Right lobe of liver (tissue), 6 donors: ENCODE data around the gene CST3. TPM values are rescaled to one million over a fixed set of nuclear protein-coding genes. Genes with fewer than 3 reads are reported as not detected.
A peak's percentile ranks its signal among the peaks of the same experiment; 100 is the strongest.

Experiments used
- ATAC-seq, 4 donors: fragments of 200-7000 bp; cut with Tn5 transposase; one replicate each; pipeline ENCODE4 v1.9.1; 2020; ENCODE audit warnings: mild to moderate bottlenecking in 4 of 4, moderate library complexity in 4 of 4
- DNase-seq, 3 donors: peaks; one replicate each; pipeline ENCODE4 v3.0.0-alpha.2; 2020
- H3K27ac ChIP-seq, 3 donors: fragments of 200-600 bp; one replicate each; pipeline ENCODE4 v1.8.0; 2022
- H3K27me3 ChIP-seq, 2 donors: fragments of 200-600 bp; one replicate each; pipeline ENCODE4 v1.8.0; 2022
- H3K36me3 ChIP-seq, 4 donors: fragments of 200-600 bp; sonication (generic) in 1 of 4; one replicate each; pipeline versions ENCODE4 v1.5.1 to v1.8.0; 2017 to 2022; ENCODE audit warnings: control low read depth in 1 of 4
- H3K4me1 ChIP-seq, 4 donors: fragments of 200-600 bp; sonication (generic) in 1 of 4; one replicate each; pipeline versions ENCODE4 v1.5.1 to v1.8.0; 2017 to 2022; ENCODE audit warnings: control low read depth in 1 of 4
- H3K4me3 ChIP-seq, 3 donors: fragments of 200-600 bp; one replicate each; pipeline ENCODE4 v1.8.0; 2022
- H3K9me3 ChIP-seq, 4 donors: fragments of 200-600 bp; sonication (generic) in 1 of 4; one replicate each; pipeline versions ENCODE4 v1.5.1 to v1.8.0; 2017 to 2022; ENCODE audit warnings: control low read depth in 1 of 4
- CTCF ChIP-seq, 4 donors: fragments of 200-600 bp in 3 of 4; fragments of 450-650 bp in 1 of 4; IDR thresholded peaks; one replicate each; pipeline versions ENCODE4 v1.5.1 to v1.8.0; 2016 to 2022; ENCODE audit warnings: antibody characterized with exemption in 4 of 4, mild to moderate bottlenecking in 2 of 4
- POLR2A ChIP-seq: fragments of 450-650 bp; IDR thresholded peaks from one replicate; pipeline ENCODE4 v1.6.1; 2017; ENCODE audit warnings: antibody characterized with exemption, mild to moderate bottlenecking
- WGBS: methylation state at CpG from one replicate; pipeline ENCODE4 v1.1.6; 2018; ENCODE audit warnings: low coverage, low lambda C conversion rate; ENCODE audit not compliant: insufficient coverage; ENCODE audit errors: missing lambda C conversion rate; 5-methylcytosine and 5-hydroxymethylcytosine counted together
- intact Hi-C, 2 donors: fragments of 100-400 bp; cut with DNase I; formaldehyde crosslinking; loops; one replicate each; pipeline versions ENCODE4 v1.11.2 to v1.14.1; 2022
- total RNA-seq, 6 experiments: library from RNA; depleted of rRNA in 2 of 6; stranded (reverse); fragments of >200 nt in 2 of 6; fragmentation: NEBNext Ultra II Directional in 3 of 6; extraction: Animal tissue kit (Norgen Biotek cat#: 25700) in 3 of 6; gene quantifications; one replicate each; pipeline versions ENCODE4 v1.1.0 to v1.2.4, GENCODE V29; 2016 to 2023
- donor health status: DM: no; HTN: yes; CAD: no.
- donor health status: DM: no; HTN: no; CAD: no.
- donor health status: DM: no; HTN: no; CAD: no.
- donor health status: DM: no; HTN: yes; CAD: no.
- donor health status: DM: no; HTN: yes; CAD: no.

CST3 gene
- total RNA-seq, 6 experiments from 2014 or later = 504 to 1,394 (median 638) TPM

- DNase-seq (no peak), ATAC-seq (no peak)
- intact Hi-C loops = no loop called here
- Histone ChIP-seq H3K27me3 (no peaks in the 10 kb centered on the region), H3K9me3 (no peaks in the 10 kb centered on the region), H3K36me3 (no peaks in the 10 kb centered on the region), H3K4me1 (no peaks in the 10 kb centered on the region), H3K4me3 (no peak overlapping the region), H3K27ac (no peak overlapping the region)
- WGBS = 83% methylated on average over 7 of the region's 7 CpGs
- TF ChIP-seq CTCF (IDR thresholded peaks at IDR 0.05) = no peak
- no peak for TF ChIP-seq POLR2A
These were observed 6.4 kb upstream of the CST3 start for GRCh38 chr20:23644164-23644563.

GRCh38 chr20:23643659-23644058 lies 5.9 kb upstream of the CST3 start:
- Histone ChIP-seq H3K27me3 (no peaks in the 10 kb centered on the region), H3K27ac (no peak overlapping the region), H3K4me1 (no peaks in the 10 kb centered on the region), H3K4me3 (no peak overlapping the region), H3K9me3 (no peaks in the 10 kb centered on the region), H3K36me3 (no peaks in the 10 kb centered on the region)
- WGBS = 55% methylated on average over 6 of the region's 6 CpGs
- peak in 2 of 4 donors; percentile 36 to 43 for ATAC-seq
- TF ChIP-seq POLR2A (no peak), CTCF (IDR thresholded peaks at IDR 0.05) (no peak)
- DNase-seq = no peak
- intact Hi-C loops = no loop called here

- no peaks in the 10 kb centered on the region for H3K4me1 ChIP-seq
- no peaks in the 10 kb centered on the region for H3K9me3 ChIP-seq
- no peak overlapping the region for H3K4me3 ChIP-seq
- intact Hi-C loops = no loop called here
- DNase-seq (no peak), ATAC-seq (peak in 3 of 4 donors; percentile 8 to 18 (median 10))
- TF ChIP-seq POLR2A (no peak), CTCF (IDR thresholded peaks at IDR 0.05) (no peak)
- H3K27me3 ChIP-seq = no peaks in the 10 kb centered on the region
- WGBS = 39% methylated on average over 4 of the region's 12 CpGs
- H3K27ac ChIP-seq = no peak overlapping the region
- no peaks in the 10 kb centered on the region for H3K36me3 ChIP-seq
These were observed 4.4 kb upstream of the CST3 start for GRCh38 chr20:23641936-23642751.

- TF ChIP-seq CTCF (IDR thresholded peaks at IDR 0.05) = no peak
- TF ChIP-seq POLR2A = no peak
- Histone ChIP-seq H3K27ac (no peak overlapping the region), H3K4me1 (peaks cover 0 to 8% (median 4%) of the 10 kb centered on the region in 4 donors), H3K27me3 (no peaks in the 10 kb centered on the region), H3K36me3 (no peaks in the 10 kb centered on the region), H3K4me3 (no peak overlapping the region), H3K9me3 (no peaks in the 10 kb centered on the region)
- intact Hi-C loops = no loop called here
- ATAC-seq = no peak
- DNase-seq = no peak
- WGBS = 68% methylated on average over 9 of the region's 11 CpGs
These were observed 3.2 kb upstream of the CST3 start for GRCh38 chr20:23640671-23641667.
